GM18873 (cell line): ENCODE measurements around the gene PSMD1.
"Not testable (repeated sequence)": the region's sequence is repeated elsewhere in the genome, so short reads cannot be mapped to it uniquely, and the experiment has no call there.

ENCODE experiments used
- ATAC-seq: cut with Tn5 transposase; IDR thresholded peaks from one replicate; pipeline ENCODE4 v1.9.1; 2021; ENCODE audit warnings: mild to moderate bottlenecking, moderate library complexity, moderate number of reproducible peaks; ENCODE audit not compliant: unreplicated experiment, low FRiP score

The PSMD1 gene

DNA sequence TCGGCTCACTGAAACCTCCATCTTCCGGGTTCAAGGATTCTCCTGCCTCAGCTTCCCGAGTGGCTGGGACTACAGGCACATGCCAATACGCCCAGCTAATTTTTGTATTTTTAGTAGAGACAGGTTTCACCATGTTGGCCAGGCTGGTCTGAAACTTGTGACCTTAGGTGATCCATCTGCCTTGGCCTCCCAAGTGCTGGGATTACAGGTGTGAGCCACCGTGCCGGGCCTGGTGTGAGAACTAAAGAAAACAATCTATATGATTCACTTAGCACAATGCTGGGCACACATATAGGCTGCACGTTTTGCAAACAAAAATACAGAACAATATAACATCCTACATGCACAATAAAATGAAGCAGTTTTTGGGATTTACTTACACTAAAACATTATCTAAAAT is 140.5 kb downstream of the PSMD1 start:
- not testable (repeated sequence) for ATAC-seq

DNA sequence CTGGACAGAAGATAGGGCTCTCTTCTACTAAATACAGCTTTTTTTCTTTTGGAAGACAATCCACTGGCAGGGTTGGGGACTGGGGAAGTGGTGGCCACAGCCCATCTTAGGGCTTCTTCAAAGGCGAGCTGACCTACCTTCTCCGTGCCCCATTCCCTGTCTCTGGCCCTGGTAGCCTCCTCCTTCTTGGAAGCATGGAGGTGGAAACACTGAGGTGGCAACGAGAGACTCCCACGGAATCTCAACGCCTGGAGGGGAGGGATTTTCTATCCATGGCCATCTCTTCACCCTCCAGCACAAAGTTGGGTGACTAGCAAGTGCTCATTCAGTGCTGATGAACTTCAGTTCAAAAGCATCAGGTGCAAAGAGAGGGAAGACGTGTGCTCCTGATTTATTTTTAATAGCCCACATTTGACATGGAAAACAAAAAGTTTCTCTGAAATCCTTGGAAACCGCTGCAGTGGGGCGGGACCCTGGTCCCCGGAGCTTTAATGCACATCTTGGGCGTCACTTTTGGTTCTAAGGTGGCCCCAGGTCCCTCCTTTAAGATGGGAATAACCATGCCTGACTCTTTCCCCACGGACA is 141.1 kb downstream of the PSMD1 start:
- ATAC-seq, result no peak

DNA sequence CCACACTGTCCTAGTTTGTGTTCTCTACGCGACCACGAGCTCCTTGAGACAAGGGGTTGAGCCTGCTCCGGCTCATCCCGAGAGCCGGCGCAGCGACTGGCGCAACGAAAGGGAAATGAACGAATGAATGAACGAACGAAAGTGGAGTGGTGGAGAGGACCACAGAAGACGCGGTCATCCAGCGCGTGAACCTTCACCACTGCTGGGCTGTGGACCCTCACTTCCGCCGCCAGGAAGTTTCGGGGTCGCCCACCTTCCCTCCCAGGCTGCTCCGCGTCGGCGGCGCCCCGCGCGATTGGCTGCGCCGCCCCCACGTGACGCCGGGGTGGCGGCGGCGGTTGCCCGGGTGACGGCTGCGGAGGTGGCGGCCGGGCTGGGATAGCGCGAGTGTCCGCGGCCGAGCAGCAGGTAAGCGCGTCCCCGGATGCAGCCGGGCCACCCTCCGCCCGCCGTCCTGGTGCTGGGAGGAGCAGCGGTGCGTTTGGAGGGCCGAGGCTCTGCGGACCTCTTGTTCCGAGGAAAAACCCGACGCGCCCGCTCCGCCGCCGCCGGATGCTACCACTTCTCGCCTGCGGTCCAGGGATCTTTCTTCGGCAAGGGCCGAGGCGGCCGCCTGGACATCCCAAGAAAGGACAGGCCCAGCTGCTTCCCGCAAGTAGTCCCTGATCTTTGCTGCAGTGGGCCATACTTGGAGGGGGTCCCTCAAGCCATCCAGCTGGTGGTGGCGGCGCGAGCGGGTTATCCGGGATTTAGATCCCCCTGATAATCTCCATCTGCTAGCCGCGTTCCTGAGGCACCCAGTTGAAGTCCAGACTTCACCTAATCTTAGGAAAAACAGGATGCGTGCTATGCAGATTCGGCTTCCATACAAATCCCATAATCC is 141.9 kb downstream of the PSMD1 start, which contains the start of gene ARMC9:
Gene ARMC9 (plus strand): TSS at position 341 of the 883 bp plus-strand sequence. CDS start 7,608 bp downstream, outside the sequence.
- peak; percentile 76 for ATAC-seq

DNA sequence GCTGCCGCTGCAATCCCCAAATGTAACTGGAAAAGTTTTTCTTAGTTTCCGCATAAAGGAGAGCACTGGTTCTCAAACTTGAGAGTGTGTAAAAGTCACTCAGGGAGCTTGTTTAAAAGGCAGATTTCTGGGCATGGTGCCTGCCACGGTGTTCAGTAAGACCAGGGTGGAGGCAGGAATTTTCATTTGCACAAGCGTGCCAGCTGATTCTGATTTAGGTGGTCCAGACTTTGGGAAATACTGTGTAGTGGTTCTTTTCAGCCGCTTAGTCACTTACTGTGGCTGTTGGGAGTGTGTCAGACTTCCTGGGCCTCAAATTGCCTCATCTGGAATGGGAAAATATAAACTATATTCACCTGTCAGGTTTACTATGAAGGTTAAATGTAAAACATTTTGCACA is 142.6 kb downstream of the PSMD1 start:
- ATAC-seq, result no peak

DNA sequence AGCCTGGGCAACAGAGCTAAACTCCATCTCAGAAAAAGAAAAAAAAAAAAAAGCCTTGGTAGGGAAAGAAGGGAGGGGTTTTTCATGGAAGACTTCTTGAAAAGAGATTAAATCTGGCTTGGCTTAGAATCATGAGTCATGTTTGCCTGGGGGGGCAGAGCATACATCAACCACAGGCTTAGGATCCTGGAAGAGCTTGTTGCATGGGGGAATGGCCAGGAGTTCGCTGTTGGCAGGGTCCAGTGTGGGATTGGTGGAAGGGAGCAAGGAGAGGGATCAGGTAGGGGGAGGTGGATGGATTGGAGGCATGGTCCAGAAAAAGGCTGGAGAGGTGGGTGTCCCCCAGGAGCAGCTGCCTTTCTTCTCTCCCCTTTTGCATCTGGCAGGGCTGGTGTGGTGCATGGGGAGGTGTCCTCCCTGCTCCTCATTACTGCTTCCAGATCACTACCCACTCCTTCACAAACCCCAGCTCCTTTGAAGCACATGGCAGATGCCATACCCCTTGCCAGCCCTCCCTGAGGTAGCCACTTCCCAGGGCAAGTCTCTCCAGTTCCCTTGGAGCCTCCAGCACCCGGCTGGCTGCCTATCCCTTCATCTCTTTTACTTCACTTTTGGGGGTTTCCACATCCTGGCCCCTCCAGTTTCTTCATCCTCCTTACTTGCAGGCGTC is 144.3 kb downstream of the PSMD1 start:
- ATAC-seq, result no peak

DNA sequence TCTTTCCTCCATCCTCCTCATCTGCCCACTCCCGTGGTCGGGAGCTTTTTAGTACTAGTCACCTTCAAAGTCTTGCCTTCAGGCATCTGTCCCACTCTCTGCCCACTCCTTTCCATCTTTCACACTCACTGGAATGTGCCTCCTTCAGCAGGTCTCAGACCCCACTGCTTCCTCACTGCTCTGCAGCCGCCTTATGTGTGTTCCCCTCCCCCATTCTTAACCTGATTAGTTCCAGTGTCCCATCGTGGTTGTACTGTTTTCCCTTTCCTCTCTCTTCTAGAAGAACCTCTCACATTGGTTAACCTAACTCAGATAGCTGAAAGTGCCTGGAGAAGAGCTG is 144.8 kb downstream of the PSMD1 start:
- ATAC-seq, result no peak

DNA sequence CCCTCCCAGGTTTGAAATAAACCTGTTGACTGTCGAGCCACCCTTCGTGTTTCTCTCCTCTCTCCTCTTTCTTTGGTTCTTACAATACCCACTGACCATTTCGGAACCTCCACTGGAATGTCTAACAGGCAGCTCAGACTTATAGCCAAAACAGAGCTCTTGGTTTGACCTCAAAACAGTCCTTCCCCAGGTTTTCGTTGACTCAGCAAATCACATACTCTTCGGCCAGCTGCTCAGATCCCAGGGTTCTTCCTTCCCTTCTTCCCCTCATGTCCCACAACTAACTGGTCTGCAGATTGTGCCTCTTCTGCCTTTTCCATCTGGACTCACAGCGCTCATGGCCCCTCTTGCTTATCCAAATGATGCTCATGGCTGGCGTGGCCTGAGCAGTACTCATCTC is 146.4 kb downstream of the PSMD1 start:
- no peak for ATAC-seq

DNA sequence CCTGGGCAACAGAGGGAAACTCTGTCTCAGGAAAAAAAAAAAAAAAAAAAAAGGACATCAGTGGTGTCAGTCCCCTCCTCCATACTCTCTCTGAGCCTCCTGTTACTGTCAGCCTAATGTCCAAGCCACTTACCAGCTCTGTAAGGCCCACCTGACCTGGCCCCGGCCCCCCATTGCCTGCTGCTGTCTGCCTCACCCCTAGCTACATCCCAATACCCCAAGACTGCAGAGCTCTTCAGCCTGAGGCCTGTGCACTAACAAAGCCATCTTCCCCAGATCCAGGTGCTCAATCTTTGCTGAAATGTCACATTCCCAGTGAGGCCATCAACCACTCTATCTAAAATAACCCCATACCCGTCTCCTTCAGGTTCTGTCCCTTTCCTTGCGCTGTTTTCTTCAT is 147.5 kb downstream of the PSMD1 start:
- ATAC-seq, result no peak

DNA sequence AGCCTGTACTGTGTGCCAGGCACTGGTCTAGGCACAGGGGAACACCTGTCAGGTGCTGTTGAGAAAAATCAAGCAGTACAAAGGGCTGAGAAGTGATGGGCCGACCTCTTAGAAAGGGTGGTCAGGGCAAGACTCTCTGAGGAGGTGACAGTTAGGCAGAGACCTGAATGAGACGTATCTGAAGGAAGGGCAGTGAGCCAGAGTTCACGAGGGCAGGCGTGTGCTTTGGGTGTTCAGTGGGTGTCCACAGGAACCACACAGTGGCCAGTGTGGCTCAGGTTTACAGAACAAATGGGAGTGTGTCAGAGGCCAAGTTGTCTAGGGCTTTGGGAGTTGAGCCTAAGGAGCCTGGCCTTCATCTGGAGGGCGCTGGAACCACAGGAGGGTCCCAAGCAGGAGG is 147.9 kb downstream of the PSMD1 start:
- no peak for ATAC-seq

DNA sequence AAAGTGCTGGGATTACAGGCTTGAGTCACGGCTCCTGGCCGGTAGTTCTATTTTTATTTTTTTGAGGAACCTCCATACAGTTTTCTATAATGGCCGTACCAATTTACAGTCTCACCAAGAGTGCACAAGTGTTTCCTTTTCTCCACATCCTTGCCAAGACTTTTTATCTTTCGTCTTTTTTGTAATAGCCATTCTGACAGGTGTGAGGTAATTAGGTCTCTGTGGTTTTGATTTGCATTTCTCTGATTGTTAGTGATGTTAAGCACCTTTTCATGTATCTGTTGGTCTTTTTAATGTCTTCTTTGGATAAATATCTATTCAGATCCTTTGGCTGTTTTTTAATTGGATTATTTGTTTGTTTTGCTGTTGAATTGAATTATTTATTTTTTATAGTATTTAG is 151.1 kb downstream of the PSMD1 start:
- no peak for ATAC-seq

DNA sequence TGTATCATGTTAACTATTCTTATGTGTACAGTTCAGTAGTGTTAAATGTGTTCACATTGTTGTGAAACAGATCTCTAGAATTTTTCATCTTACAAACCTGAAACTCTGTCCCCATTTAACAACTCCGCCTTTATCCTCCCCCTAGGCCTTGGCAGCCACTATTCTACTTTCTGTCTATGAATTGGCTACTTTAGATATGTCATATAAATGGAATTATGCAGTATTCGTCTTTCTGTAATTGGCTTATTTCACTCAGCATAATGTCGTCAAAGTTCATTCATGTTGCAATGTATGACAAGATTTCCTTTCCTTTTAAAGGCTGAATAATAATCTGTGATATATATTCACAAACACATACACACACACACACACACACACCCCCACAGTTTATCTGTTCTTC is 154.1 kb downstream of the PSMD1 start:
- ATAC-seq, result no peak

DNA sequence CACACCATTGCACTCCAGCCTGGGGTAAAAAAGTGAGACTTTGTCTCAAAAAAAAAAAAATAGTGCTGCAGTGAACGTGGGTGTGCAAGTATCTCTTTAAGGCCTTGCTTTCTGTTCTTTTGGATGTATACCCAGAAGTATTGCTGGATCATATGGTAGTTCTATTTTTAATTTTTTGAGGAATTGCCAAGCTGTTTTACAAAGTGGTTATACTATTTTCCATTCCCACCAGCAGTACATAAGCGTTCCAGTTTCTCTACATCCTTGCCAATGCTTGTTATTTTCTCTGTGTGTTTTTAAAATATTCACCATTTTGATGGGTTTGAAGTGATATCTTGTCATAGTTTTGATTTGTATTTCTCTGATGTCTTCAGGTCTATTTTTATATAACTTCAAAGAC is 154.8 kb downstream of the PSMD1 start:
- ATAC-seq, result no peak

DNA sequence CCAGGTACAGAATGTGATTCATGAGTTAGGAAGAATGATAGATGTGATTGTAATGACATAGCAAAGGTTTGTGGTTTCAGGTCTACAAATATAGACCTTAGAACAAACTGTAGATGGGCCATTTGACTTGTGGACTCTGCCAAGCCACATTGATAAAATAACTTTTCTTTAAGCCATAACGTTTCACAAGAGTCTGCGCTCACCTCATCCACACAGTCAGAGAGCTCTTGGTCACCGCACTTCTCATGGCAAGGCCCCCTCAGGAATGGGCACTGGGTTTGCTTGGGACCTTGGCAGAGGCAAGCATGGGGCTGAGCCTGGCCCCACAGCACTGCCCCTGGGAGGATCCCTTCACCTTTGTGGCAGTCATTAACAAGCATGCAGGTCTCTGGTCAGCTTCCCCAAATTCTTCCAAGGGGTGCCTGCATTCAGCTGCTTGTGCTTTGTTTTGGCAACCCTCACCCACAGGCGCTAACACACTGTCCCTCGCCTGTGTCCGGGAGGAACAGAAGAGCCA is 155.7 kb downstream of the PSMD1 start:
- no peak for ATAC-seq

DNA sequence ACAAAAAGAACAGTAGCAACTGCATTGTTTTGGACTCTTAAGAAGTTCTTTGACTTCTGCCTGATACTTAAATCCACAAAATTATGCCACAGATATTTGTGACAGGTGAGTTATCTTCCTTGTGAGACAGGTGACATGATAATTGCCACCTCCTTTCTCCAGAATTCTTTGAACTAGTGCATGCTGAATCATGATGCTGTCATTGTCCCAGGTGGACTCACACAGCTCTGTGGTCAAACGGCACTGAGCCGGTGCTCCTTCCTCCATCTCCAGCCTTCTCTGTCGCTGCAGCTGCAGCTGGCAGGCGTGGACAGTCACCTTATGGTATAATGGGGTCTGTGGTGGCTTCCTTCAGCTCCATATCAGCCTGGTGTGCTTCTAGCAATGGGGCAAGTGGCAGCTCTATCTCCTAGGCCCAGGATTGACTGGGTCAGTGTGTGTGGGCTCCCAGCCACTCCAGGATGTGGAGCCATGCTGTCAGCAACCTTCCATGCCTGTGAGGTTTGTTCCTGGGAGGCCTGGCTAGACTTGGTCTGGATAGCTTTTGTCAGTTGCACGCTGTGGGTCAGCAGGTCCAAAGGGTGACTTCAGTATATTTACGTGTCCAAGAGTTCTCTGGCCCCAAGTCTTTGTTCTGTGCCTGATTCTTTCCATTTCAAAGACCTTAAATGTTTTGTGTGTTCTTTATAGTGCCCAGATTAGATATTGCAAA is 157.4 kb downstream of the PSMD1 start:
- ATAC-seq, result no peak

DNA sequence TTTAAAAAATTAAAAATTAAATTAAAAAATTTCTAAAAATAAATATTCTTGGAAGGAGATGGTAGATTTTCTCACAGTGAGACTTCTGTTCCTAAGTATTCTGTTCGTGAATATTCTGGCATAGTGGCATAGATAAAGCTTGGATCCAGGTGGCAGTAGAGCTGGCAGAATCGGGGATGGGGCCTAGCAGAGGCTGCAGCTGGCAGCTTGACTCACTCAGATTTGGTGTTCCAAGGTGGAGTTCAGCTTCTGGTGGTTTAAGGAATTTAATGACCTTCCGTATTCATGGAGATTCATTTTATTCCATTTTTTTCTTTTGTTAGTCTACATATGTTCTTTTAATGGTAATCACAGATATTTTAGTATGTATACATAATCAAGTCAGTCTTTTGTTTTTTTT is 161.7 kb downstream of the PSMD1 start:
- ATAC-seq, result no peak

DNA sequence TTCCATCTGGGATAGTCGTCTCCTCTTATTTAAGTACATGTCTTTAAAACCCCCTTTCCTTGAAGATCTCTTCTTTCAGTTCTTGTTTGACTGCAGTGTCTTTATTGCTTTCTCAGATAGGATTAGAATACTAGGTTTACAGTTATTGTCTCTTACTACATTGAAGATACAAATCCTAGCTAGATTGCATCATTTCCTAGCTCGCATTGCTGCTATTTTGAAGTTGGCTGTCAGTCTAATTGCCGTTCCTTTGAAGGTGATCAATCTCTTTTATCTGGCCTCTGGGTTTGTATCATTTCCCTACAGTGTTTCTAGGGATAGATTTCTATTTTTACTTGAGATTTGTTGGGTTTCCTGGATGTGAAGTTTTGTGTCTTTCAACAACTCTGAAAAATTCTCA is 162.6 kb downstream of the PSMD1 start:
- ATAC-seq, result no peak

DNA sequence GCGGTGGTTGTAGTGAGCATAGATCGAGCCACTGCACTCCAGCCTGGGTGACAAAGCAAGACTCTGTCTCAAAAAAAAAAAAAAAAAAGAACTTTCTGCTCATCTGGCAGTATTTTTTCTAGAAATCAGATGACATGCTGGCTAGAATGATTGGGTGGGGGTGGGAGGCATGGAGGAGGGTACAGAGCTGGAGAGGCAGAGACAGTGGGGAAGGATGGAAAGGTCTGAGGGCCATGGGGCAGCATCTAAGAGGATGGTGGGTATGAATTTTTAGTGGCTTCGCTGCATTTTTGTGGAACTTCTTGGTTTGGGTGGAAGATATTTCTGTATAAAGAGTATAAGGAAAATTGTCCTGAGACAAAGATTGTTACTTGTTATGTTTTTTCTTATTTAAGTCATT is 165.1 kb downstream of the PSMD1 start:
- no peak for ATAC-seq
